Erythroblast (primary cell): ENCODE results near the gene TCF15.

Experiments used
- GATA1 ChIP-seq: IDR thresholded peaks from 2 replicates; pipeline ENCODE4 v1.6.1; 2011; ENCODE audit warnings: low read depth, mild to moderate bottlenecking, control low read depth, low read length, moderate library complexity
- POLR2A ChIP-seq: IDR thresholded peaks from 2 replicates; pipeline ENCODE4 v1.6.1; 2011; ENCODE audit warnings: mild to moderate bottlenecking, low read length

- TF ChIP-seq POLR2A (no peak), GATA1 (no peak)
Measured at GRCh38 chr20:600736-601135, 9.4 kb downstream of the TCF15 start.
